ENCODE measurements around the gene ITIH4. TPM values are rescaled to one million over a fixed set of nuclear protein-coding genes. Genes with fewer than 3 reads are reported as not detected.

ITIH4 gene
- total RNA-seq, 4 donors from 2014 or later = 2.0 to 4.6 (median 2.8) TPM

- no peak for TF ChIP-seq POLR2AphosphoS5 (IDR thresholded peaks at IDR 0.05)
- TF ChIP-seq EP300 (IDR thresholded peaks at IDR 0.05) = no peak
- no peak for TF ChIP-seq CTCF (IDR thresholded peaks at IDR 0.05)
- no peak for TF ChIP-seq POLR2A (IDR thresholded peaks at IDR 0.05; ENCODE audit: low read depth)
- Histone ChIP-seq H3K4me1 (peaks cover 0 to 13% (median 10%) of the 10 kb centered on the region in 4 donors), H3K27me3 (no peaks in the 10 kb centered on the region), H3K27ac (replicated peaks in 1 of 4) (no peak overlapping the region), H3K9me3 (no peaks in the 10 kb centered on the region), H3K36me3 (peaks cover 0 to 7% (median 0%) of the 10 kb centered on the region in 4 donors), H3K4me3 (no peak overlapping the region)
- no peak for DNase-seq (ENCODE audit: extremely low spot score)
- intact Hi-C loops (cut with DNase I) = no loop called here
- 82% methylated on average over 8 of the region's 8 CpGs for WGBS
These were observed 29.9 kb upstream of the ITIH4 start for GRCh38 chr3:52860424-52860768.

GRCh38 chr3:52859686-52860423 is 29.4 kb upstream of the ITIH4 start:
- H3K4me3 ChIP-seq = no peak overlapping the region
- H3K27me3 ChIP-seq = no peaks in the 10 kb centered on the region
- peaks cover 0 to 13% (median 10%) of the 10 kb centered on the region in 4 donors for H3K4me1 ChIP-seq
- no peaks in the 10 kb centered on the region for H3K9me3 ChIP-seq
- 80% methylated on average over 8 of the region's 8 CpGs for WGBS
- H3K36me3 ChIP-seq = peaks cover 0 to 11% (median 3%) of the 10 kb centered on the region in 4 donors
- DNase-seq (ENCODE audit: extremely low spot score) = no peak
- no peak for TF ChIP-seq POLR2A (IDR thresholded peaks at IDR 0.05; ENCODE audit: low read depth)
- no peak for TF ChIP-seq POLR2AphosphoS5 (IDR thresholded peaks at IDR 0.05)
- TF ChIP-seq EP300 (IDR thresholded peaks at IDR 0.05) = no peak
- TF ChIP-seq CTCF (IDR thresholded peaks at IDR 0.05) = no peak
- intact Hi-C loops (cut with DNase I) = no loop called here
- H3K27ac ChIP-seq (replicated peaks in 1 of 4) = no peak overlapping the region

GRCh38 chr3:52857864-52858263 is 27.4 kb upstream of the ITIH4 start:
- 93% methylated on average over 5 of the region's 5 CpGs for WGBS
- DNase-seq (ENCODE audit: extremely low spot score) = no peak
- no peak overlapping the region for H3K4me3 ChIP-seq
- no peak for TF ChIP-seq POLR2A (IDR thresholded peaks at IDR 0.05; ENCODE audit: low read depth)
- no peak for TF ChIP-seq EP300 (IDR thresholded peaks at IDR 0.05)
- TF ChIP-seq POLR2AphosphoS5 (IDR thresholded peaks at IDR 0.05) = no peak
- no peak for TF ChIP-seq CTCF (IDR thresholded peaks at IDR 0.05)
- H3K4me1 ChIP-seq = peaks cover 0 to 13% (median 10%) of the 10 kb centered on the region in 4 donors
- H3K9me3 ChIP-seq = no peaks in the 10 kb centered on the region
- H3K36me3 ChIP-seq = peaks cover 4 to 25% (median 18%) of the 10 kb centered on the region in 4 donors
- no peak overlapping the region for H3K27ac ChIP-seq (replicated peaks in 1 of 4)
- H3K27me3 ChIP-seq = no peaks in the 10 kb centered on the region
- intact Hi-C loops (cut with DNase I) = no loop called here

GRCh38 chr3:52857133-52857532 is 26.7 kb upstream of the ITIH4 start:
- intact Hi-C loops (cut with DNase I) = no loop called here
- no peak for DNase-seq (ENCODE audit: extremely low spot score)

More at GRCh38 chr3:52857133-52857532, 26.7 kb upstream of the ITIH4 start:
- peak overlapping the region in 2 of 4 donors; percentile 1 to 29 for H3K27ac ChIP-seq (replicated peaks in 1 of 4)
- no peak overlapping the region for H3K4me3 ChIP-seq
- no peaks in the 10 kb centered on the region for H3K9me3 ChIP-seq
- H3K27me3 ChIP-seq = no peaks in the 10 kb centered on the region
- H3K4me1 ChIP-seq = peaks cover 0 to 13% (median 10%) of the 10 kb centered on the region in 4 donors
- no peak for TF ChIP-seq CTCF (IDR thresholded peaks at IDR 0.05)
- TF ChIP-seq POLR2AphosphoS5 (IDR thresholded peaks at IDR 0.05) = no peak
- WGBS = 56% methylated on average over 3 of the region's 3 CpGs
- peaks cover 7 to 32% (median 25%) of the 10 kb centered on the region in 4 donors for H3K36me3 ChIP-seq

Data from esophagus muscularis mucosa (tissue), 4 donors.